C1 segment of cervical spinal cord (tissue), 14 donors: ENCODE data around the gene VCX2.
"Not testable (repeated sequence)": the region's sequence is repeated elsewhere in the genome, so short reads cannot be mapped to it uniquely, and the experiment has no call there.

Experiments
- DNase-seq, 14 donors: peaks; one replicate each; lab custom pipeline; 2025; lab: John Stamatoyannopoulos, UW

VCX2 gene

GRCh38 chrX:8171169-8171568, at the start of gene VCX2:
Gene VCX2 (minus strand): TSS chrX:8171267. CDS start chrX:8170643, 624 bp downstream.
- not testable (repeated sequence) for DNase-seq

- no peak for DNase-seq
Measured at GRCh38 chrX:8204943-8205342, 33.9 kb upstream of the VCX2 start.

GRCh38 chrX:8204169-8204935, 33.3 kb upstream of the VCX2 start:
- no peak for DNase-seq

GRCh38 chrX:8201896-8202331, 30.8 kb upstream of the VCX2 start:
- peak in 7 of 14 donors; percentile 4 to 57 (median 29) for DNase-seq

- no peak for DNase-seq
Measured at GRCh38 chrX:8196776-8197175, 25.7 kb upstream of the VCX2 start.

- no peak for DNase-seq
Measured at GRCh38 chrX:8194216-8194615, 23.1 kb upstream of the VCX2 start.

- DNase-seq, result no peak
Measured at GRCh38 chrX:8192276-8192675, 21.2 kb upstream of the VCX2 start.

GRCh38 chrX:8191022-8191421, 20.0 kb upstream of the VCX2 start:
- DNase-seq, result no peak

GRCh38 chrX:8190341-8190830, 19.3 kb upstream of the VCX2 start:
- DNase-seq, result no peak

- no peak for DNase-seq
Measured at GRCh38 chrX:8189096-8189830, 18.2 kb upstream of the VCX2 start.

- DNase-seq, result no peak
Measured at GRCh38 chrX:8183346-8183745, 12.3 kb upstream of the VCX2 start.

- no peak for DNase-seq
Measured at GRCh38 chrX:8179656-8180055, 8.6 kb upstream of the VCX2 start.

- DNase-seq, result not testable (repeated sequence)
Measured at GRCh38 chrX:8154011-8154410, 17.1 kb downstream of the VCX2 start.

GRCh38 chrX:8147226-8147625, 23.8 kb downstream of the VCX2 start:
- no peak for DNase-seq

GRCh38 chrX:8144925-8145324, 26.1 kb downstream of the VCX2 start:
- no peak for DNase-seq

GRCh38 chrX:8141896-8142295, 29.2 kb downstream of the VCX2 start:
- no peak for DNase-seq

GRCh38 chrX:8140986-8141744, 29.9 kb downstream of the VCX2 start:
- no peak for DNase-seq

- DNase-seq, result no peak
Measured at GRCh38 chrX:8139716-8140115, 31.4 kb downstream of the VCX2 start.

GRCh38 chrX:8138252-8138651, 32.8 kb downstream of the VCX2 start:
- no peak for DNase-seq

- no peak for DNase-seq
Measured at GRCh38 chrX:8126648-8127047, 44.4 kb downstream of the VCX2 start.

GRCh38 chrX:8126092-8126491, 45.0 kb downstream of the VCX2 start:
- DNase-seq, result no peak

GRCh38 chrX:8125566-8125965, 45.5 kb downstream of the VCX2 start:
- no peak for DNase-seq
